Lower lobe of right lung (tissue), 2 donors: ENCODE results near the gene FBXW4. TPM values are rescaled to one million over a fixed set of nuclear protein-coding genes. Genes with fewer than 3 reads are reported as not detected.

Experiments used
- ATAC-seq, 2 donors: fragments of 200-7000 bp; cut with Tn5 transposase; one replicate each; pipeline ENCODE4 v1.9.1; 2020 to 2022; ENCODE audit warnings: mild to moderate bottlenecking in 2 of 2, moderate library complexity in 2 of 2
- DNase-seq: peaks from one replicate; pipeline ENCODE4 v3.0.0-alpha.2; 2020
- H3K27ac ChIP-seq: fragments of 200-600 bp; one replicate; pipeline ENCODE4 v1.8.0; 2022
- H3K27me3 ChIP-seq: fragments of 200-600 bp; one replicate; pipeline ENCODE4 v1.8.0; 2022; ENCODE audit warnings: low read depth
- H3K36me3 ChIP-seq: fragments of 200-600 bp; one replicate; pipeline ENCODE4 v1.8.0; 2022; ENCODE audit warnings: mild to moderate bottlenecking
- H3K4me1 ChIP-seq: fragments of 200-600 bp; one replicate; pipeline ENCODE4 v1.8.0; 2022
- H3K4me3 ChIP-seq: fragments of 200-600 bp; one replicate; pipeline ENCODE4 v1.8.0; 2022; ENCODE audit warnings: mild to moderate bottlenecking
- H3K9me3 ChIP-seq: fragments of 200-600 bp; one replicate; pipeline ENCODE4 v1.8.0; 2022
- CTCF ChIP-seq: fragments of 200-600 bp; IDR thresholded peaks from one replicate; pipeline ENCODE4 v1.8.0; 2022; ENCODE audit warnings: antibody characterized with exemption, mild to moderate bottlenecking
- intact Hi-C: fragments of 100-400 bp; cut with DNase I; formaldehyde crosslinking; loops from one replicate; pipeline ENCODE4 v1.11.0; 2022
- total RNA-seq: library from RNA; stranded (reverse); fragmentation: NEBNext Ultra II Directional; extraction: Animal tissue kit (Norgen Biotek cat#: 25700); gene quantifications from one replicate; pipeline ENCODE4 v1.2.1, GENCODE V29; 2021
- donor health status: DM: no; HTN: yes; CAD: no; lungs with severe emphysema.

FBXW4 gene
- total RNA-seq, 1 donor from 2014 or later = 88.6 TPM

- Histone ChIP-seq H3K36me3 (no peaks in the 10 kb centered on the region), H3K27ac (no peak overlapping the region)
- intact Hi-C loops = no loop called here
Measured at GRCh38 chr10:101696632-101697031, 1.7 kb upstream of the FBXW4 start.

DNA sequence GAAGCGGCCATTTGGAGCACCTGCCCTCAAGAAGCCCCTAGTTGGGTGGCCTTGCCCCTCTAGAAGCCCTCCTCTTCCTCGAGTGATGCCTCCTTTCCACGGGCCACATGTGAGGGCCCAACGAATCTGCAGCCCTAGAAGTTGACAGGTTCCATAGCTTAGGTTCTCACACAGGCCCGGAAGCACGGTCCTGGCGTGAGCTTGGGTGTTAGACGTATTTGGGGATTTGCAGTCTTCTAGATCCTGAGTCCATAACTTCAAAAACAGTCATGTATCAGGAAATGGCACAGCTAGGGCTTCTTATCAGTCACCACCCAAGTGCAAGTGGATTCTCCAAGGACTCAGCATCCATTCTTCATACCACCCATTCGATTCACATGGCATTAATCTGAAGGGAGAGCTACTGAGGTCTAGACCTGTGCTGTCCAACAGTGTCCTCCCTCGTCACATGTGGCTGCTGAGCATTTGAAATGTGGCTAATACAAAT lies 477 bp upstream of the FBXW4 start:
- Histone ChIP-seq H3K9me3 (no peaks in the 10 kb centered on the region), H3K27me3 (no peaks in the 10 kb centered on the region), H3K4me1 (peaks cover 41% of the 10 kb centered on the region), H3K4me3 (peak overlapping the region; percentile 89), H3K36me3 (no peaks in the 10 kb centered on the region), H3K27ac (peak overlapping the region; percentile 96)
- ATAC-seq = no peak
- DNase-seq = no peak
- intact Hi-C loops = no loop called here
- no peak for TF ChIP-seq CTCF

More at GRCh38 chr10:101696632-101697031, 1.7 kb upstream of the FBXW4 start:
- TF ChIP-seq CTCF = no peak
- Histone ChIP-seq H3K4me3 (no peak overlapping the region), H3K9me3 (no peaks in the 10 kb centered on the region), H3K27me3 (no peaks in the 10 kb centered on the region), H3K4me1 (peaks cover 29% of the 10 kb centered on the region)
- no peak for DNase-seq
- ATAC-seq = no peak

GRCh38 chr10:101693978-101694673 lies 844 bp downstream of the FBXW4 start:
- Histone ChIP-seq H3K27ac (peak overlapping the region; percentile 96), H3K4me1 (peaks cover 53% of the 10 kb centered on the region), H3K27me3 (no peaks in the 10 kb centered on the region), H3K36me3 (no peaks in the 10 kb centered on the region), H3K4me3 (peak overlapping the region; percentile 89), H3K9me3 (no peaks in the 10 kb centered on the region)
- ATAC-seq = peak; percentile 88 to 93
- peak; percentile 78 for DNase-seq
- intact Hi-C loops = no loop called here
- no peak for TF ChIP-seq CTCF

GRCh38 chr10:101693651-101693977 lies 1.4 kb downstream of the FBXW4 start:
- Histone ChIP-seq H3K4me3 (peak overlapping the region; percentile 89), H3K27me3 (no peaks in the 10 kb centered on the region), H3K36me3 (no peaks in the 10 kb centered on the region), H3K27ac (peak overlapping the region; percentile 96), H3K4me1 (peaks cover 56% of the 10 kb centered on the region), H3K9me3 (no peaks in the 10 kb centered on the region)
- DNase-seq (no peak), ATAC-seq (peak in 1 of 2 donors; percentile 12)
- no peak for TF ChIP-seq CTCF
- intact Hi-C loops = no loop called here

DNA sequence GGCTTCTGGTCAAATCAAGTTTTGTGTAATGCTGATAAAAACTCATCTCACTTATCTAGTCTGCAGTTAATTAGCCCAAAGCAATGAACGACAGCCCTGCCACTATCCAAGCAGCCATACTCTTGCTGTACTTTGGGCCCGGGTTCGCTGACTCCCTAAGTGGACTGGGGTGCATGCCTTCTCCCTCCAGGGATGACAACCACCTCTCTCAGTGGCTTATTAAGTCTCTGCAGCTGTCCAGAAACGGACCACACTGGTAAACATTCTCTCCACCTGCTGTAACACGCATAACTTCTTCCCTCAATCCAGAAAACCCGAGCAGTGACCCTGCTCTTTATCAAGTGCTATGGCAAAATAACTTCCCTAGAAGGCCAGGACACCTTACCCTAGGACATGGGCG lies 3.9 kb downstream of the FBXW4 start:
- H3K9me3 ChIP-seq = no peaks in the 10 kb centered on the region
- H3K27me3 ChIP-seq = no peaks in the 10 kb centered on the region
- no peaks in the 10 kb centered on the region for H3K36me3 ChIP-seq
- TF ChIP-seq CTCF = no peak
- no peak overlapping the region for H3K4me3 ChIP-seq
- H3K4me1 ChIP-seq = peaks cover 58% of the 10 kb centered on the region
- ATAC-seq (no peak), DNase-seq (no peak)
- intact Hi-C loops = no loop called here
- H3K27ac ChIP-seq = peak overlapping the region; percentile 39
